ENCODE results near the gene FAM78A.
"Not testable (repeated sequence)": the region's sequence is repeated elsewhere in the genome, so short reads cannot be mapped to it uniquely, and the experiment has no call there.

The FAM78A gene

DNA sequence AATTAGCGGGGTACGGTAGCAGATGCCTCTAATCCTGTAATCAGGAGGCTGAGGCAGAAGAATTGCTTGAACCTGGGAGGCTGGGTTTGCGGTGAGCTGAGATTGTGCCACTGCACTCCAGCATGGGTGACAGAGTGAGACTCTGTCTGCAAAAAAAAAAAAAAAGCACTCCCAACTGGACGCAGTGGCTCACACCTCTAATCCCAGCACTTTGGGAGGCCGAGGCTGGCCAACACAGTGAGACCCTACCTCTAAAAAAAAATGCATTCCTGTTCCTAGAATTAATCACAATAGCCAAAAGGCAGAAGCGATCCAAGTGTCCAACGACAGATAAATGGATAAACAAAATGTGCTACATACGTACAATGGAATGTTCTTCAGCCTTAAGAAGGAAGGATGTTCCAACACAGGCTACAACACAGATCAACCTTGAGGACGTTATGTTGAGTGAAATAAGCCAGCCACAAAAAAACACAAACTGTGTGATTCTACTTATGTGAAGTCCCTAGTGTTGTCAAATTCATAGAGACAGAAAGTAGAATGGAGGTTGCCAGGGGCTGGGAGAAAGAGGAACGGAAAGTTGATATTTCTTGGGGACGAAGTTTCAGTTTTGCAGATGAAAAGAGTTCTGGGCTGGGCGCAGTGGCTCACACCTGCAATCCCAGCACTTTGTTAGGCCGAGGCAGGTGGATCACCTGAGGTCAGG, 13.8 kb downstream of the FAM78A start:
- no peak for DNase-seq

DNA sequence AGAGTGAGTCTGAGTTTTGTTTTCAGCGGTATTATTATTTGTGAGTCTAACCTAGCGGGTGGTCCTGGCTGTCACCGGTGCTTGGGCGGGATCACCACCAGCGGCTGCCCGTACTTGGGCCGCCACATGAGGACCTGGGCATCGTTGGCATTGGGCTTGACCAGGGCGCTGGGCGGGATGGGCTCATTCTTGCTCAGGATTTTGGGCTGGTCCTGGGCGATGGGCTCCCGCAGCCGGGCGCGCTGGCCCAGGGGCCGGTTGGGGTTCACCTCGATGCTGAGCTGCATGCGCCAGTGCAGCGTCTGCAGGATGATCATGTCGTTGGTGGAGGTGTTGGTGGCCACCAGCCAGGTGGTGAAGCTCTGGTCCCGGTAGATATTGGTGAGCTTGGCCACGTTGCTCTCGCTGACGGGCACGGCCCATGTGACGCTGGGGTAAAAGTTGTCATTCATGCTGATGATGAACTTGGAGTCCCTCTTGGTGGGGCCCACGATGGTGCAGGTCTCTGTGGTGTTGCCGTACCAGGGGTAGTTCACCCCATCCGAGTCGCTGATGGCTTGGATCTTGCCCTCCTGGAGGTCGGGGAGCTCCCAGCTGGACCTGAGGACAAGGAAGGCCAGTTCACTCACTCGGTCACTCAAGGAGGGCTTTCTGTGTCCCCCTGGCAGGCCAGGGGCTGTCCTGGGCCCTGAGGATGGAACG, 15.4 kb downstream of the FAM78A start:
- no peak for DNase-seq

GRCh38 chr9:131259916-131260597, 16.3 kb downstream of the FAM78A start:
- DNase-seq: no peak

DNA sequence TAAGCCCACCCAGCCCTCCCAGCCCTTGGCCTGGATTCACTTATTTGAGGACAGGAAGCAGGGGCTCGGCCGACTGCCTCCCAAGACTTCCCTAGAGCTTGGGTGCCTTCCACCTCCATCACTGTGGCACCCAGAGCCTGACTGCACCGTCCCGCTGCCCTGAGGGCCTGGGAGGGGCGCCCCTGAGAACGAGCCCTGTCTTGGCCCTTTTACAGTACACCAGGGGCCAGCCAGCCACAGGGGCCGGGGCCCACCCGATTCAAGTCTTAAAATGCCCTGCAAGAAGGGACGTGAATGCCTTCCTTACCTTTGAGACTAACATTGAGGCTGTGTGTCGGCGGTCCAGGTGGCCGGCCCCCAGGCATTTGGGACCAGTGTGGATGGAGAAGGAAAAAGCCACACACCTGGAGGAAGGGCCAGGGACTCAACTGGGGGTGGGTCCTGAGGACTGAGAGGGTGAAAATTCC, 16.8 kb downstream of the FAM78A start:
- no peak for DNase-seq

DNA sequence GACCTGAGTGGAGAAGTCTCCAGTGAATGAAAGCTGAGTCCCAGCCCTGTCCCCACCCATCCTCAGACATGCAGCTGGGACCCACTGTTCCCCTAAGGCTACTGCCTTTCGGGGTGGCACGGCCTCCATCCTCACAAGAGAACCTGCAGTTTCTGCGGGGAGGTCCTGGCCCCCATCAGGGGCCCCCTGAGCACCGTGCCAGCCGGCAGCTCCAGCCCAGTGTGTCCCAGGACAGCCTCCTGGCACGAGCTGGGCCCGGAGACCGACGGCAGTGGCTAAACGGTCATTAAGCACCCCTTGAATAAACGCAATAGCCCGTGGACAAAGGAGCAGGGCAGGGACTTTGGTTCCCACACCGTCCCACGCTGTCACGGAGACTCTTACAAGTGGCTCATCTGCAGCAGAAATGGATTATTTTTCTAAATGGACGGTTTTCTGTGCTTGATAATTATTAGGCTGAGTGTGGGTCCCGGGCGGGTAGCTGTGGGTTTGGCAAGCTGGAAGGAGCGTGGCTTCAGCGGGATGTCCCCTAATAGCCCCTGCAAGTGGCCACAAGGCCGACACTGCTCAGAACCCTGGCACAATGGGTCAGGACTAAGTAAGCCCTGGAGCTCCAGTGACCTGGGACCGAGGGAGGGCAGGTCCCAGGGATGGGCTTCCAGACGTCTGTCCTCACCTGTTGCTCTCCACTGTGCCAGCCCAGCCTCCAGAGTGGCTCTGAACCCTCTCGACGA, 17.4 kb downstream of the FAM78A start:
- no peak for DNase-seq

GRCh38 chr9:131258186-131258585, 18.1 kb downstream of the FAM78A start:
- no peak for DNase-seq

DNA sequence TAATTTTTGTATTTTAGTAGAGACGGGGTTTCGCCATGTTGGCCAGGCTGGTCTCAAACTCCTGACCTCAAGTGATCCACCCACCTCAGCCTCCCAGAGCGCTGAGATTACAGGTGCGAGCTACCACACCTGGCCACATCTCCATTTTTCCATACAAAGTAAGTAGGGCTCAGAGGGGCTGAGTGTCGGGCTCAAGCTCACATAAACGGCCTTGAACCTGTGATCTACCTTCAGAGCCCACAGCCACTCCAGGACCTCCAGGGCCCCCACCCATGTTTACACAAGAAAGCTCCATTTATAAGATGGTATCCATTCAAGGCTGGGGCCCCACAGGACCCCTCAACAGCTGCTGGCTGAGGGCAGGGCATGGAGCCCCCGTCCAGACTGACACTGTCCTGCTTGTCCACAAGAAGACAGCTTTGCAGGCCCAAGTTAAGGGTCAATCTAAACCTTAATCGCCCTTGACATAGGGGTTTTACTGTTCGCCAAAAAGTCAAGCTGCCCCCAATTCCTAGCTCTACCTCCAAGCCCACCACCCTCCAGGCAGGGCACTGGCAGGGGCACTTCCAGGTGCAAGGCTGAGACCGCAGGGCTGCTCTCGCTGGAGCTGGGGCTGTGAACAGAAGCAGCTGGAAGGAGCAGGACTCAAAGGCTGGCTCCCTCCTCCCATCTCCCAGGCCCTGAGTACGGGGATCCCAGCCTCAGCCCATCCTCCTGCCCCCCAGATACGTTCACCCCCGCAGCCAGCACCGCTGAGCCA, 18.9 kb downstream of the FAM78A start:
- DNase-seq: no peak

- DNase-seq: no peak
Observed at GRCh38 chr9:131255676-131256197, 20.6 kb downstream of the FAM78A start.

GRCh38 chr9:131254626-131255025, 21.7 kb downstream of the FAM78A start:
- no peak for DNase-seq

- no peak for DNase-seq
Observed at GRCh38 chr9:131253891-131254491, 22.3 kb downstream of the FAM78A start.

- no peak for DNase-seq
Observed at GRCh38 chr9:131252120-131252519, 24.2 kb downstream of the FAM78A start.

GRCh38 chr9:131246618-131247017, 29.7 kb downstream of the FAM78A start:
- no peak for DNase-seq

DNA sequence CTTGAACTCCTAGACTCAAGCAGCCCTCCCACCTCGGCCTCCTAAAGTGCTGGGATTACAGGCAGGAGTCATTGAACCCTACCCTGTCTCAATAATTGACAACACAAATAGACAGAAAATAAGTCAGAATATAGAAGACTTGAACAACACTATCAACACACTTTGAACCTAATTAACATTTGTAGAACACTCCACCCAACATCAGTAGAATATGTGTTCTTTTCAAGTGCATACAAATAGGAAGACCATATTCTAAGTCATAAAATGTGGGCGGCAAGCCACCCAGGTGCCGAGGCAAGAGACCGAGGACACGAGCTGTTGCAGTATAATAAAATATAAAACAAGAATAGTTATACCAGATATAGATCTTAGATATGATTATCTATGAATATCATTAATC, 32.0 kb downstream of the FAM78A start:
- DNase-seq: not testable (repeated sequence)

DNA sequence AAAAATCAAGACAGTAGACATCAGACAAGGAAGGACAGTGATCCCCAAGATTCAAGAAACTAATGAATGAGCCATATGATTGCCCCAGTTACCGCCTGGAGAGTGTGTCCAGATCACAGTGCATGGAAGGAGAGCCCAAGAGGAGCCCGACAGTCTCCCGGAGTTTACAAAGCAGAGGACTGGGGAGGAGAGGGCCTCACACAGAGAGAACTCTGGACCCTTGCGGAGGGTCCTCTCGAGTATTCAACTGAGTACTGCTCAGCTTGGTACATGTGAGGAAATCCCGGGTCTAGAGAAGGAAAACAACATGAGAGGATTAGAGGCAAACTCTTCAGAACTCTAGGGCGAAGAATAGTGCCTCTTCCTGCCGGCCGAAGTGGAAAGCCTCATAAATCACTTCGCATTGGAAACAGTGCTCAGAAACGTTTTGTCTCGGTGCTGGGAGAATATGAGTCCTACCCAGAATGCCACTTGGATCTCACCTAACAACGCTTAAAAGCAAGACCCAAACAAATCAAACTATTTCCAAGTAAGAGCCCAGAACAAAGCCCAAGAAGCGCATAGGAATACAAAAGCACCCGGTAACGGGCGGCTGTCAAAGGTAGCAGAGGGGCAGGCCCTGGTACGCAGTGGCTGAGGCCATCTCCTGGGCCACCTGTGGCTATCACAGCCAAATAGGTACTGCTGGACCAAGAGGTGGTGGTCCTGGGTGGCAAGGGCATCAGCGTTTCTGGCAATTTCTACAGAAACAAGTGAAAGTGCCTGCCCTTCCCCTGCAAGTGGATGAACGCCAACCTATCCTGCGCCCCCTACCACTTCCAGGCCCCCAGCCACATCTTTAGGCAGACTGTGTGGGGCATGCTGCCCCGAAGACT, 36.0 kb downstream of the FAM78A start:
- DNase-seq: no peak

- no peak for DNase-seq
Observed at GRCh38 chr9:131239161-131239975, 36.9 kb downstream of the FAM78A start.

DNA sequence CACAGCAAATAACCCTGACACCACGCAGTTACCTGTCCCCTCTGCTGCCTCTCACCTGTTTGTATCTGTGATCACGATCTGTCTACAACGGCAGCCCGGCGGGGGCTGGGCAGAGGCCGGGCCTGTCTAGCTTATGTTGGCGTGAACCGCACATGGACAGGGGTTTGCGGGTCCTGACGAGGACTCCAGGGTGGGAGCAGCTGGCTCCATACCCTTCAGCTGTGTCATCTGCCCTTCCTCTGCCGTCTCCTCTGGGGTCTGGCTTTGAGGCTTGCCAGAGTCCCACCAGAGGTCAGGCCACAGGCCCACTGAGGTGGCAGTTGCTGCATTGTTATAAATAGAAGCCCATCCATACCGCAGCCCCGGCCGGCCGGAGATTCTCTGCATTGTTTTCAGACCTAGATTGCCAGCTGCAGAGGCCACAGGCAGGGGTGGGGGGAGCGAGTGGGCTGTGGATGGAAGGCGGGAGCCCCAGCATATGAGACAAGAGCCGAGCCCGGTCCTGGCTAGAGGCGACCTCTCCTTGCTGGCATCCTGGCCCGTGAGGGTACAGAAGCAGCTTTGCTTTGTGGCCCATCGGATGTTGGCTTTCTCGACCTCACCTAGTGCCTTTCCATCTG, 37.8 kb downstream of the FAM78A start:
- DNase-seq: no peak

- peak; percentile 43 for DNase-seq
Observed at GRCh38 chr9:131237931-131238401, 38.3 kb downstream of the FAM78A start.

- DNase-seq: no peak
Observed at GRCh38 chr9:131237291-131237690, 39.0 kb downstream of the FAM78A start.

GRCh38 chr9:131236761-131237160, 39.5 kb downstream of the FAM78A start:
- no peak for DNase-seq
